ENCODE measurements around the gene GTSE1. TPM values are rescaled to one million over a fixed set of nuclear protein-coding genes. Genes with fewer than 3 reads are reported as not detected.
"Not testable (repeated sequence)": the region's sequence is repeated elsewhere in the genome, so short reads cannot be mapped to it uniquely, and the experiment has no call there.

The GTSE1 gene
- total and polyA plus RNA-seq, 9 donors: 4.4 to 14.1 (median 10.8) TPM

DNA sequence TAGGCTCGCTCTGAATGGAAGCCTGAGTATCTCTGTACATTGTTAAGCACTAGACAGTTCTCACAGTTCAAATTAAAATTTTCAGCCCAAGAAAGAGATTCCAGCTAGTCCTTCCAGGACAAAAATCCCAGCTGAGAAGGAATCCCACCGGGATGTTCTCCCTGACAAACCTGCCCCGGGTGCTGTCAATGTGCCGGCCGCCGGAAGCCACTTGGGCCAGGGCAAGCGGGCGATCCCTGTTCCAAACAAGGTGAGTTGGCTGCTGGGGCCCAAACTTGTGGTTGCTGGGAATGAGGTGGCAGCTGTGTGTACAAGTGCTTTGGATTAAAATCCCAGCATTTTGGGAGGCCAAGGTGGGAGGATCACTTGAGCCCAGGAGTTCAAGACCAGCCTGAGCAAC, 15.4 kb downstream of the GTSE1 start:
- whole genome bisulfite sequencing (ENCODE audit: insufficient coverage): 92% methylated on average over 8 of the region's 8 CpGs
- H3K27me3 ChIP-seq (ENCODE audit: control insufficient read depth, insufficient read depth, low read length): no peaks in the 10 kb centered on the region
- peaks cover 28% of the 10 kb centered on the region for H3K36me3 ChIP-seq (ENCODE audit: control insufficient read depth, insufficient read depth, low read length)
- H3K4me3 ChIP-seq (ENCODE audit: low read length): no peak overlapping the region
- H3K27ac ChIP-seq (ENCODE audit: low read length): no peak overlapping the region
- H3K9me3 ChIP-seq (replicated peaks; ENCODE audit: control insufficient read depth, low read depth, low read length): no peaks in the 10 kb centered on the region
- DNase-seq: no peak
- H3K4me1 ChIP-seq (ENCODE audit: control insufficient read depth, insufficient read depth, low read length): no peaks in the 10 kb centered on the region

DNA sequence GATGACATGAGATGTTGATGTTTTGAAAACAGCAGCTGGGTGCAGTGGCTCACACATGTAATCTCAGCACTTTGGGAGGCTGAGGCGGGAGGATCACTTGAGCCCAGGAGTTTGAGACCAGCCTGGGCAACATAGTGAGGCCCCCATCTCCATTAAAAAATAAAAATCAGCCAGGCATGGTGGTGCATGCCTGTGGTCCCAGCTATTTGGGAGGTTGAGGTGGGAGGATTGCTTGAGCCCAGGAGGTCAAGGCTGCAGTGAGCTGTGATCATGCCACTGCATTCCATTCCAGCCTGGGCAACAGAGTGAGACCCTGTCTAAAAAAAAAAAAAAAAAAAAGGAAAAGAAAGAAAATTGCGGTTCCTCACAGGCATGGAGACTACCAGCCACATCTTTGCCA, 16.2 kb downstream of the GTSE1 start:
- H3K27me3 ChIP-seq (ENCODE audit: control insufficient read depth, insufficient read depth, low read length); H3K4me1 ChIP-seq (ENCODE audit: control insufficient read depth, insufficient read depth, low read length); DNase-seq; H3K27ac ChIP-seq (ENCODE audit: low read length); H3K9me3 ChIP-seq (replicated peaks; ENCODE audit: control insufficient read depth, low read depth, low read length); H3K4me3 ChIP-seq (ENCODE audit: low read length): not testable (repeated sequence)
- no CpG with 5 or more reads among the region's 2 CpGs for WGBS (ENCODE audit: insufficient coverage)
- peaks cover 33% of the 10 kb centered on the region for H3K36me3 ChIP-seq (ENCODE audit: control insufficient read depth, insufficient read depth, low read length)

DNA sequence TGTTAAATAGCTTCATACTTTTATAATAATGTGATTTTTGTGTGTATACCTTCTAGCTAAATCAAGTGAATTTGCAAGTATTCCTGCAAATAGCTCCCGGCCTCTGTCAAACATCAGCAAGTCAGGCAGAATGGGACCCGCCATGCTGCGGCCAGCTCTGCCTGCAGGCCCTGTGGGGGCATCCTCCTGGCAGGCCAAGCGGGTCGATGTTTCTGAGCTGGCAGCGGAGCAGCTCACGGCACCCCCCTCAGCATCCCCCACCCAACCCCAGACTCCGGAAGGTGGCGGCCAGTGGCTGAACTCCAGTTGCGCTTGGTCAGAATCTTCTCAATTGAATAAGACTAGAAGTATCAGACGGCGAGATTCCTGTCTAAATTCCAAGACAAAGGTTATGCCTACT, 19.3 kb downstream of the GTSE1 start:
- no peak overlapping the region for H3K4me3 ChIP-seq (ENCODE audit: low read length)
- H3K36me3 ChIP-seq (ENCODE audit: control insufficient read depth, insufficient read depth, low read length): peaks cover 34% of the 10 kb centered on the region
- peaks cover 2% of the 10 kb centered on the region for H3K4me1 ChIP-seq (ENCODE audit: control insufficient read depth, insufficient read depth, low read length)
- H3K27ac ChIP-seq (ENCODE audit: low read length): no peak overlapping the region
- no peaks in the 10 kb centered on the region for H3K27me3 ChIP-seq (ENCODE audit: control insufficient read depth, insufficient read depth, low read length)
- no peaks in the 10 kb centered on the region for H3K9me3 ChIP-seq (replicated peaks; ENCODE audit: control insufficient read depth, low read depth, low read length)
- no peak for DNase-seq
- WGBS (ENCODE audit: insufficient coverage): 95% methylated on average over 8 of the region's 12 CpGs

DNA sequence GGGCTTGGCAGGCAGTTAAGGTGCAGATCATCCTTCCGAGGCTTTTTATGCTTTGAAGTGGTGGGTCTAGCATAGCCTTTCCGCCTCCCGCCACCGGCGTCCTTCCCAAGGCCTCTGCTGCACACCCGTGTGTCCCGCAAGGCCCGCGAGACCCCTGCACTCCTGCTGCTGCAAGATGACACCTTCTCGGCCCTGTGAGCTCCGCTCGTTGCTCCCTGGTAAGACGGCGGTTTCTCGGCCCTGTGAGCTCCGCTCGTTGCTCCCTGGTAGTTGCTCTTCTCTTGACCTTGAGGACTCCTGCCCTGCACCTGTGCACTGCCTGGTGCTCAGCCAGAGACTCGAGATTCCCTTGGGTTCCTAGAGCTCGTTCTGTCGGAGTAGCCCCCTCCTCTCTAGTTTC, 21.0 kb downstream of the GTSE1 start:
- peaks cover 41% of the 10 kb centered on the region for H3K36me3 ChIP-seq (ENCODE audit: control insufficient read depth, insufficient read depth, low read length)
- H3K27ac ChIP-seq (ENCODE audit: low read length): no peak overlapping the region
- H3K27me3 ChIP-seq (ENCODE audit: control insufficient read depth, insufficient read depth, low read length): no peaks in the 10 kb centered on the region
- no peak overlapping the region for H3K4me3 ChIP-seq (ENCODE audit: low read length)
- WGBS (ENCODE audit: insufficient coverage): 87% methylated on average over 20 of the region's 20 CpGs
- DNase-seq: no peak
- H3K4me1 ChIP-seq (ENCODE audit: control insufficient read depth, insufficient read depth, low read length): peaks cover 2% of the 10 kb centered on the region
- H3K9me3 ChIP-seq (replicated peaks; ENCODE audit: control insufficient read depth, low read depth, low read length): no peaks in the 10 kb centered on the region

DNA sequence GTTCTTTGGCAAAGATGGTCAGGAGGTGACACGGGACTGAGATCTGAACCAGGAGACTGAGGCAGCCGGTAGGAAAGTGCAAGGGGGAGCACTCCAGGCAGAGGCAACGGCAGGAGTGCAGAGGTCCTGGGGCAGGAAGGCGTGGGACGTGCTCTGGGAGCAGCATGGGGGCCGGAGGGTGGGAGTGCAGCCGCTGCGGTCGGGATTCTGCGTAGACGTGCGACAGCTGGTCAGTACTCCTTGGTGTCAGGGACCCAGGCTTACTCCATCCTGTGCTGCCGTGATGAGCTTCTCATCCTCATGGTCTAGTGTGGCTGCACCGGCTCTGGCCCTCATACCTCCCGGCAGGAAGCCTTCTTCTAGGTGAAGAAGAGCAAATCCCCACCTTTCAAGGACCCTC, 21.9 kb downstream of the GTSE1 start:
- 96% methylated on average over 14 of the region's 15 CpGs for WGBS (ENCODE audit: insufficient coverage)
- no peaks in the 10 kb centered on the region for H3K9me3 ChIP-seq (replicated peaks; ENCODE audit: control insufficient read depth, low read depth, low read length)
- no peak overlapping the region for H3K27ac ChIP-seq (ENCODE audit: low read length)
- H3K36me3 ChIP-seq (ENCODE audit: control insufficient read depth, insufficient read depth, low read length): peaks cover 47% of the 10 kb centered on the region
- no peak overlapping the region for H3K4me3 ChIP-seq (ENCODE audit: low read length)
- H3K27me3 ChIP-seq (ENCODE audit: control insufficient read depth, insufficient read depth, low read length): no peaks in the 10 kb centered on the region
- peaks cover 2% of the 10 kb centered on the region for H3K4me1 ChIP-seq (ENCODE audit: control insufficient read depth, insufficient read depth, low read length)
- DNase-seq: no peak

DNA sequence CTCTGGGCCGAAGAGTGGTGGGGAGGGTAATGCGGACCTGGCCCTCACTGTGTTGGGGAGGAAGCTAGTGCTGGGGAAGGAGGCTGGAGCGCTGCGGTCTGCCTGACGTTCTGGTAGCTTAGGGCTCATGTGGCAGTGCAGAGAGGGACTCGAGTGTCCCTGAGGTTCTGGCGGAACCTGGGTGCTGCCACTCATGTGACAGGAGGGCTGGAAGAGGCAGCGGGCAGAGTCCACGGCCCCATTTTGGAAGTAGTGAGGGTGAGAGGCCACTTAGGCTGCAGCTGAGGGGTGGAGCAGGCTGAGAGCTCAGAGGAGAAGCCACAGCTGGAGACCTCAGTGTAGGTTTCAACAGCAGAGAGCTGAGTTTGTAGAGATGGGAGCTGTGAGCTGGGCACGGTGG, 22.6 kb downstream of the GTSE1 start:
- no peak overlapping the region for H3K4me3 ChIP-seq (ENCODE audit: low read length)
- H3K36me3 ChIP-seq (ENCODE audit: control insufficient read depth, insufficient read depth, low read length): peaks cover 48% of the 10 kb centered on the region
- 95% methylated on average over 10 of the region's 10 CpGs for WGBS (ENCODE audit: insufficient coverage)
- no peak for DNase-seq
- H3K27me3 ChIP-seq (ENCODE audit: control insufficient read depth, insufficient read depth, low read length): no peaks in the 10 kb centered on the region
- peaks cover 2% of the 10 kb centered on the region for H3K4me1 ChIP-seq (ENCODE audit: control insufficient read depth, insufficient read depth, low read length)
- no peaks in the 10 kb centered on the region for H3K9me3 ChIP-seq (replicated peaks; ENCODE audit: control insufficient read depth, low read depth, low read length)
- H3K27ac ChIP-seq (ENCODE audit: low read length): no peak overlapping the region

DNA sequence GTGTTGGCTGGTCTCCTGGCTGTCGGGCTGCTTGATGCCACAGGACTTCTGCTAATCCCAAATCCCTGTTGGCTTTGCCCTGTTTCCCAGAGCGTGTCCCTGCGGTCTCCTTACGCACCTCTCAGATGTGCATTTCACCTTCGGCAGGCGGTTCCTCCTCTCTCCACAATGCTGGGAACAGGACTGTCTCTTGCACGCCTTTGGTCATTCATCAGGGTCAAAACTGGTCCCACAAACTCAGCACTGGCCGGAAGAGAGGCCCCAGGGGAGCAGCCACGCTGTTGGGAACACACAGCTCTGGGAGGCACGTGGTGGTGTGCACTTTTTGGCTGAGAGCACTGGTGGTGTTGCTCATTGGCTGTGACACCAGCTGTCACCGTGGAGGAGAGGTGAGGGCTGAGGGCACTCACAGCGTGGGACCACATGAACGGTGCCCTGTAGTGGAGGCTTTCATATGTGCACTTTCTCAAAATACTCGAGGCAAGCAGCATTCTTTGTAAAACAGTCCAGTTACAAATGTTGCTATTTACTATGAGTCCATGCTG, 23.6 kb downstream of the GTSE1 start:
- peaks cover 2% of the 10 kb centered on the region for H3K4me1 ChIP-seq (ENCODE audit: control insufficient read depth, insufficient read depth, low read length)
- DNase-seq: no peak
- 90% methylated on average over 14 of the region's 14 CpGs for WGBS (ENCODE audit: insufficient coverage)
- no peaks in the 10 kb centered on the region for H3K27me3 ChIP-seq (ENCODE audit: control insufficient read depth, insufficient read depth, low read length)
- no peak overlapping the region for H3K27ac ChIP-seq (ENCODE audit: low read length)
- H3K4me3 ChIP-seq (ENCODE audit: low read length): no peak overlapping the region
- H3K36me3 ChIP-seq (ENCODE audit: control insufficient read depth, insufficient read depth, low read length): peaks cover 54% of the 10 kb centered on the region
- no peaks in the 10 kb centered on the region for H3K9me3 ChIP-seq (replicated peaks; ENCODE audit: control insufficient read depth, low read depth, low read length)

DNA sequence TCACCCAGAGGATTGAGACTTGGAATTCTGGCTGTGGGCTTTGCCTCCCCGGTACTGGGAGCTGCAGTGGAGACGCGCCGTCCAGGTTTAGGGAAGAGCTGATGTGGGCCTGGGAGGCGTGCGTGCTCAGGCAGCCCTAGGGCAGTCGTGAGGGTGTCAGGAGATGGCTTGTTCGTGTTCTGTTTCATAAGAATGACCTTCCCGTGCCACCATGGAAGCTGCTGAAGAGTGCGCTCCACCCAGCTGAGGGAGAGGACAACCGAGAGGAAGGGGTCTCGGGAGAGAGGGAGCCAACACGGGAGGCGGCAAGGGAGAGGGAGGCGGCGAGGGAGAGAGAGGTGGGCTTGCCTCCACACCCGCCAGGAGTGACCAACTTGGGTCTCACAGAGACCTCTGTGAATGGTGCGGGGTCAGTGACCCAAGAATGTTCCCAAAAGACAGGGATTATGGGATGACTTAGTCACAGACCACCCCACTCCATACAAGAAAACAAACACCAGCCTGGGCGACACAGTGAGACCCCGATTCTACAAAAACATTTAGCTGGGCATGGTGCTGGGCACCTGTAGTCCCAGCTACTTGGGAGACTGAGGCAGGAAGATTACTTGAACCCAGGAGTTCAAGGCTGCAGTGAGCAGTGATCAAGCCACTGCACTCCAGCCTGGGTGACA, 24.2 kb downstream of the GTSE1 start:
- DNase-seq: no peak
- peaks cover 54% of the 10 kb centered on the region for H3K36me3 ChIP-seq (ENCODE audit: control insufficient read depth, insufficient read depth, low read length)
- 95% methylated on average over 16 of the region's 20 CpGs for WGBS (ENCODE audit: insufficient coverage)
- no peak overlapping the region for H3K27ac ChIP-seq (ENCODE audit: low read length)
- H3K4me3 ChIP-seq (ENCODE audit: low read length): no peak overlapping the region
- H3K9me3 ChIP-seq (replicated peaks; ENCODE audit: control insufficient read depth, low read depth, low read length): no peaks in the 10 kb centered on the region
- H3K4me1 ChIP-seq (ENCODE audit: control insufficient read depth, insufficient read depth, low read length): peaks cover 2% of the 10 kb centered on the region
- H3K27me3 ChIP-seq (ENCODE audit: control insufficient read depth, insufficient read depth, low read length): no peaks in the 10 kb centered on the region

DNA sequence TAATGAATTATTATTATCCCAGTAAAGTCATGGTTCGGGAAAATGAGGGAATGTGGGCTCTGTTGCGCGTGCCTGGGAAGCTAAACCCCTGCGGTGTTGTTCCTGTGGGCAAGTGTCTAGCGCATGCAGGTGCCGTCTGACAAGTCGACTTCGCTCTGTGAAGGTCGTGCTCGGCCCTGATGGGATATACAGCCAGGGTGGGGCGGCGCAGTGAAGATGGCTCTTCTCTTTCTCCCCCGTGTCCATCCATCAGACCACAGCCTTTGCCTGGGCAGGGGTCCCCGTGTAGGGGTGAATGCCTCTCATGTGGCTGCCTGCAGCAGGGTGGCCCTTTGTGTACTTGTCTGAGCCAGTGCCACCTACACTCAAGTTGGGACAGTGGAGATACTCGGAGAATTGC, 26.0 kb downstream of the GTSE1 start:
- Histone ChIP-seq H3K27ac (ENCODE audit: low read length) (no peak overlapping the region), H3K9me3 (replicated peaks; ENCODE audit: control insufficient read depth, low read depth, low read length) (no peaks in the 10 kb centered on the region), H3K36me3 (ENCODE audit: control insufficient read depth, insufficient read depth, low read length) (peaks cover 51% of the 10 kb centered on the region), H3K4me1 (ENCODE audit: control insufficient read depth, insufficient read depth, low read length) (peaks cover 2% of the 10 kb centered on the region), H3K27me3 (ENCODE audit: control insufficient read depth, insufficient read depth, low read length) (no peaks in the 10 kb centered on the region), H3K4me3 (ENCODE audit: low read length) (no peak overlapping the region)
- 92% methylated on average over 15 of the region's 15 CpGs for WGBS (ENCODE audit: insufficient coverage)
- no peak for DNase-seq

DNA sequence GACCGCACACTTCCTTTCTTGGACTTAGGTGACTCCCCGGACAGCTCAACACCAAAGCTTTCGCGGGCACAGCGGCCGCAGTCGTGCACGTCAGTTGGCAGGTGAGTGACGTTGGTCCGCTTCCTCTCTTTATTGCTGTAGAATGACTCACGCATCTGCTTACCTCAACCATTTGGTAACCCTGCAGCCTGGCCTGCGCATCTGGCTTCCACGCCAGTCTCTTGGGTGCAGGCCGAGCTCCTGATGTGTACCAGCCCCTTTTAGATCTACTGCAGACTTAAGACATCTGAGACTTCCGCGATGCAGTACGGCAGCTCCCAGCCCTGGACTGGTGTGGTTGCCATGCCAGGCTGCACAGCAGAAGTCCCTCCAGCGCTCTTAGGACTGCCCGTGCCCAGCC, 26.5 kb downstream of the GTSE1 start:
- Histone ChIP-seq H3K27me3 (ENCODE audit: control insufficient read depth, insufficient read depth, low read length) (no peaks in the 10 kb centered on the region), H3K4me3 (ENCODE audit: low read length) (no peak overlapping the region), H3K9me3 (replicated peaks; ENCODE audit: control insufficient read depth, low read depth, low read length) (no peaks in the 10 kb centered on the region), H3K36me3 (ENCODE audit: control insufficient read depth, insufficient read depth, low read length) (peaks cover 50% of the 10 kb centered on the region), H3K27ac (ENCODE audit: low read length) (no peak overlapping the region), H3K4me1 (ENCODE audit: control insufficient read depth, insufficient read depth, low read length) (no peaks in the 10 kb centered on the region)
- WGBS (ENCODE audit: insufficient coverage): 96% methylated on average over 19 of the region's 19 CpGs
- DNase-seq: no peak
